Measurements from ENCODE around the gene AOC1. TPM values are rescaled to one million over a fixed set of nuclear protein-coding genes. Genes with fewer than 3 reads are reported as not detected.

AOC1 gene
- total RNA-seq, 1 donor from 2014 or later = not detected

DNA sequence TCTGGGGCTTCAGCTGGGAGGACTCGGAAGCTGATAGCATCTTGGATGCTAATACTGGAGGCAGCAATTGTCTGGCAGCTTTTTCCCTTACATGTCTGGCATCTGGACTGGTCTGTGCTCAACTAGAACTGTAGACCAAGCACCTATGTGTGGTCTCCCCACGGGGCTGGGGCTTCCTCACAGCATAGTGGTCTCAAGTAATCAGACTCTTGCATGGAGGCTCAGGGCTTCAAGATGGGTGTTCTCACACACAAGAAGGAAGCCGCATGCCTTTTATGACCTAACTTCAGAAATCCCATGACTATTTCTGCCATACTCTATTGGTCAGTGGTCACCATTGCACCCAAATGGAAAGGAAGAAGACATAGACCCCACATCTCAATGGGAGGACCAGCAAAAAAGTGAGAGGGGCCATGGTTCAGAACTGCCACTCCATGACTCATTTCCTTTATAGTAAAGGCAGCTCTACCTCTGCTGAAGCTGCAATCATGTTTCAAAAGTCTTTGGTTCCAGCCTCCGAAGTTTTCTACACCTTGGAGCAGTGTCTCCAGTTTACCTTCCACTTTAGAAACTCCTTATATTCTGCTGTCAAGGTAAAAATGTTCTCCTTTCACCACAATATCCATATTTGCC is 14.7 kb downstream of the AOC1 start:
- H3K4me1 Mint-ChIP-seq (ENCODE audit: low read depth, unreplicated experiment) = no peaks in the 10 kb centered on the region
- no peaks in the 10 kb centered on the region for H3K36me3 Mint-ChIP-seq (ENCODE audit: unreplicated experiment)
- TF ChIP-seq, protein P1, sequence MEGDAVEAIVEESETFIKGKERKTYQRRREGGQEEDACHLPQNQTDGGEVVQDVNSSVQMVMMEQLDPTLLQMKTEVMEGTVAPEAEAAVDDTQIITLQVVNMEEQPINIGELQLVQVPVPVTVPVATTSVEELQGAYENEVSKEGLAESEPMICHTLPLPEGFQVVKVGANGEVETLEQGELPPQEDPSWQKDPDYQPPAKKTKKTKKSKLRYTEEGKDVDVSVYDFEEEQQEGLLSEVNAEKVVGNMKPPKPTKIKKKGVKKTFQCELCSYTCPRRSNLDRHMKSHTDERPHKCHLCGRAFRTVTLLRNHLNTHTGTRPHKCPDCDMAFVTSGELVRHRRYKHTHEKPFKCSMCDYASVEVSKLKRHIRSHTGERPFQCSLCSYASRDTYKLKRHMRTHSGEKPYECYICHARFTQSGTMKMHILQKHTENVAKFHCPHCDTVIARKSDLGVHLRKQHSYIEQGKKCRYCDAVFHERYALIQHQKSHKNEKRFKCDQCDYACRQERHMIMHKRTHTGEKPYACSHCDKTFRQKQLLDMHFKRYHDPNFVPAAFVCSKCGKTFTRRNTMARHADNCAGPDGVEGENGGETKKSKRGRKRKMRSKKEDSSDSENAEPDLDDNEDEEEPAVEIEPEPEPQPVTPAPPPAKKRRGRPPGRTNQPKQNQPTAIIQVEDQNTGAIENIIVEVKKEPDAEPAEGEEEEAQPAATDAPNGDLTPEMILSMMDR (IDR thresholded peaks at IDR 0.05; ENCODE audit: partially characterized antibody, unreplicated experiment) = no peak
- H3K27ac Mint-ChIP-seq (ENCODE audit: unreplicated experiment) = no peak overlapping the region
- no peak overlapping the region for H3K4me3 Mint-ChIP-seq (ENCODE audit: unreplicated experiment)
- H3K9me3 Mint-ChIP-seq (ENCODE audit: unreplicated experiment) = peaks cover 8% of the 10 kb centered on the region
- no peak for DNase-seq
- peaks cover 6% of the 10 kb centered on the region for H3K27me3 Mint-ChIP-seq (ENCODE audit: unreplicated experiment)

DNA sequence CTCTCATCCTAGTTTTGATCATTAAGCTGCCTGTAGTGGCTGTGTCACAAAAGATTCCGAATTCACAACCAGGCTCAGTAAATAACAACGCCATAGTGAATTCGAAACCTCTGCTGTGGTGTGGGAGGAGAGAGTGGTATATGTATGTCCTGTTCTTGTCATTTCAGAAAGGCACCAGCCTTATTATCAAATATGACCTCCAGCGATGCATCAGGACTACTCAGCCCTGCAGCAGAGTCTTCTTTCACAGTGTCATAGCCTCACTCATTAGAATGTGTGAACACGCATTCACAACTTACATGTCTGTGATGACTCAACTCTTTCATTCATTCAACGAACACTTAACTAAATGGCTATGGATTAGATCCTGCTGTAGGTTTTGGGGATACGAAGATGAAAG is 15.3 kb downstream of the AOC1 start:
- Mint-ChIP-seq H3K4me3 (ENCODE audit: unreplicated experiment) (no peak overlapping the region), H3K36me3 (ENCODE audit: unreplicated experiment) (no peaks in the 10 kb centered on the region), H3K9me3 (ENCODE audit: unreplicated experiment) (peaks cover 5% of the 10 kb centered on the region), H3K27me3 (ENCODE audit: unreplicated experiment) (peaks cover 4% of the 10 kb centered on the region), H3K4me1 (ENCODE audit: low read depth, unreplicated experiment) (no peaks in the 10 kb centered on the region), H3K27ac (ENCODE audit: unreplicated experiment) (no peak overlapping the region)
- TF ChIP-seq, protein P1 (IDR thresholded peaks at IDR 0.05; ENCODE audit: partially characterized antibody, unreplicated experiment) = no peak
- DNase-seq = no peak

DNA sequence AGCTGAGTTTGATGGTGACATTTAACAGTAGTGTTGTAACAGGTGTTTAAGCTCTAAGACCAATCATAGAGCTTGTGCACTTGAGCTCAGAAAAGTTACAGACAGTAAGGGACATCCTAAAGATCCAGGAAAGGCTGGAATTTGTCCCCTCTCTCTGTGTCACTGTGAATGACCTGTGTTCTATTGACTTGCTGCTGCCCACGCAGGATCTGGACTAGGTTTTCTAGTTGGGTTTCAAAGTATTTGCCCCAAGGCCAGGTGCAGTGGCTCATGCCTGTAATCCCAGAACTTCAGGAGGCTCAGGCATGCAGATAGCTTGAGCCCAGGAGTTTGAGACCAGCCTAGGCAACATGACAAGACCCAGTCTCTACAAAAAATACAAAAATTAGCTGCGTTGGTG is 17.1 kb downstream of the AOC1 start:
- Mint-ChIP-seq H3K27me3 (ENCODE audit: unreplicated experiment) (peaks cover 2% of the 10 kb centered on the region), H3K36me3 (ENCODE audit: unreplicated experiment) (no peaks in the 10 kb centered on the region), H3K4me3 (ENCODE audit: unreplicated experiment) (no peak overlapping the region), H3K9me3 (ENCODE audit: unreplicated experiment) (no peaks in the 10 kb centered on the region), H3K27ac (ENCODE audit: unreplicated experiment) (no peak overlapping the region), H3K4me1 (ENCODE audit: low read depth, unreplicated experiment) (no peaks in the 10 kb centered on the region)
- TF ChIP-seq, protein P1 (IDR thresholded peaks at IDR 0.05; ENCODE audit: partially characterized antibody, unreplicated experiment) = no peak
- DNase-seq = no peak

DNA sequence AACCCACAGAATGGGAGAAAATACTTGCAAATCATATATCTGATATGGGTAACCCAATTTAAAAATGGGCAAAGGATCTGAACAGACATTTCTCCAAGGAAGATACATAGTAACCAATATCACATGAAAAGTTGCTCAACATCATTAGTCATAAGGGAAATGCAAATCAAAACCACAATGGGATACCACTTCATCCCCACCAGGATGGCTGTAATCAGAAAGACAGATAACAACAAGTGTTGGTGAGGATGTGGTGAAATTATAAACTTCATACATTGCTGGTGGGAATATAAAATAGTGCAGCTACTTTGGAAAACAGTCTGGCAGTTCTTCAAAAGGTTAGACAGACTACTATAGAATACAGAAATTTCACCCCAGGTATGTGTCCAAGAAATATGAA is 19.3 kb downstream of the AOC1 start:
- H3K36me3 Mint-ChIP-seq (ENCODE audit: unreplicated experiment) = no peaks in the 10 kb centered on the region
- no peak overlapping the region for H3K4me3 Mint-ChIP-seq (ENCODE audit: unreplicated experiment)
- no peak overlapping the region for H3K27ac Mint-ChIP-seq (ENCODE audit: unreplicated experiment)
- TF ChIP-seq, protein P1 (IDR thresholded peaks at IDR 0.05; ENCODE audit: partially characterized antibody, unreplicated experiment) = no peak
- H3K9me3 Mint-ChIP-seq (ENCODE audit: unreplicated experiment) = no peaks in the 10 kb centered on the region
- DNase-seq = no peak
- H3K27me3 Mint-ChIP-seq (ENCODE audit: unreplicated experiment) = peaks cover 2% of the 10 kb centered on the region
- H3K4me1 Mint-ChIP-seq (ENCODE audit: low read depth, unreplicated experiment) = no peaks in the 10 kb centered on the region

DNA sequence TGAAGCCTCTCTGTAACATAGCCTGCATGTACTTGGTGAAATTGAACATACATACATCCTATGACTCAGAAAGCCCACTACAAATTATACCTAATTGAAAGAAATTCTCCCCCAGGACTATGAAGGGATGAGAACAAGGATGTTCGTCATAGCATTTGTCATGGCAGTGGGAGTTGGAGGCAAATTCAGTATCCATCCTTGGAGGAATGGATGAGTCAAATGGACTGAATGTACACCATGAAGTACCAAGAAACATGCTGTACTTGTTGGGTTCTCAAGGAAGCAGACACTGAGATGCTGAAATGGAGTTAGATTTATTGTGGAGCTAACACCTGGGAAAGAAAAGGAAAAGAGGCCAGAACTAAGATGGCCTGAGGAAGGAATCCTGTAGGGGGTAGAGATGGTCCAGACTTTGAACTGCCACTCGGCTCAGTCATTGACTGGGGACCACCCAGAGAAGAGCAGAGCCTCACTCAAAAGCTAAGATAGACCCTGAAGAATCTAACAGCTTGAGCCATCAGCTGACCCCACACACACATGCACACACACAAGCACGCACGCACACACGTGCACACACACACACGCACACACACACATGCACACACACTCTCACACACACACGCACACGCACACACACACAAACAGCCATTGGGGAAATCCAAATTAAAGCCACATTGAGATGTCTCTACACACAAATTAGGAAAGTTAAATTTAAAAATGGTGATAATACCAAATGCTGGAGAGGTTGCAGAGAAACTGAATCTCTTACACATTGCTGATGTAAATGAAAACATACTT is 22.3 kb downstream of the AOC1 start:
- peaks cover 7% of the 10 kb centered on the region for H3K4me1 Mint-ChIP-seq (ENCODE audit: low read depth, unreplicated experiment)
- TF ChIP-seq, protein P1 (IDR thresholded peaks at IDR 0.05; ENCODE audit: partially characterized antibody, unreplicated experiment) = no peak
- no peaks in the 10 kb centered on the region for H3K36me3 Mint-ChIP-seq (ENCODE audit: unreplicated experiment)
- no peaks in the 10 kb centered on the region for H3K9me3 Mint-ChIP-seq (ENCODE audit: unreplicated experiment)
- peaks cover 4% of the 10 kb centered on the region for H3K27me3 Mint-ChIP-seq (ENCODE audit: unreplicated experiment)
- no peak overlapping the region for H3K27ac Mint-ChIP-seq (ENCODE audit: unreplicated experiment)
- no peak overlapping the region for H3K4me3 Mint-ChIP-seq (ENCODE audit: unreplicated experiment)
- DNase-seq = no peak

Data from glutamatergic neuron (in vitro differentiated cells).